Measurements from ENCODE around the gene APBB2.

GRCh38 chr4:41050116-41050515 is 164.2 kb downstream of the APBB2 start:
- TF ChIP-seq EZH2 (IDR thresholded peaks at IDR 0.05) (no peak), POLR2AphosphoS5 (IDR thresholded peaks at IDR 0.05; ENCODE audit: borderline replicate concordance, low read depth, low read length) (no peak)
